ENCODE results near the gene DGAT2. TPM values are rescaled to one million over a fixed set of nuclear protein-coding genes. Genes with fewer than 3 reads are reported as not detected.
"Not testable (repeated sequence)": the region's sequence is repeated elsewhere in the genome, so short reads cannot be mapped to it uniquely, and the experiment has no call there.

DGAT2 gene
- total RNA-seq, 4 donors from 2014 or later, result 69.8 to 338 (median 184) TPM

GRCh38 chr11:75743711-75744563 lies 24.6 kb upstream of the DGAT2 start:
- Histone ChIP-seq H3K36me3 (no peaks in the 10 kb centered on the region), H3K4me1 (peaks cover 10% of the 10 kb centered on the region), H3K4me3 (no peak overlapping the region), H3K27ac (no peak overlapping the region), H3K27me3 (no peaks in the 10 kb centered on the region), H3K9me3 (no peaks in the 10 kb centered on the region)
- 33% methylated on average over 3 of the region's 9 CpGs for WGBS
- TF ChIP-seq CTCF (IDR thresholded peaks at IDR 0.05), result no peak
- TF ChIP-seq POLR2A (IDR thresholded peaks at IDR 0.05), result no peak
- TF ChIP-seq POLR2AphosphoS5 (IDR thresholded peaks at IDR 0.05), result no peak
- no peak for TF ChIP-seq EP300 (IDR thresholded peaks at IDR 0.05)
- no peak for DNase-seq (ENCODE audit: low spot score in 2 of 2)

- DNase-seq (ENCODE audit: low spot score in 2 of 2), result no peak
- H3K27ac ChIP-seq, result no peak overlapping the region
- 81% methylated on average over 5 of the region's 5 CpGs for WGBS
- peaks cover 10% of the 10 kb centered on the region for H3K4me1 ChIP-seq
- no peak for TF ChIP-seq POLR2A (IDR thresholded peaks at IDR 0.05)
- TF ChIP-seq EP300 (IDR thresholded peaks at IDR 0.05), result no peak
- TF ChIP-seq POLR2AphosphoS5 (IDR thresholded peaks at IDR 0.05), result no peak
- H3K27me3 ChIP-seq, result no peaks in the 10 kb centered on the region
- H3K36me3 ChIP-seq, result no peaks in the 10 kb centered on the region
- no peak overlapping the region for H3K4me3 ChIP-seq
- no peaks in the 10 kb centered on the region for H3K9me3 ChIP-seq
Measured at GRCh38 chr11:75745807-75746206, 22.8 kb upstream of the DGAT2 start.

- H3K36me3 ChIP-seq; H3K4me1 ChIP-seq; H3K9me3 ChIP-seq; H3K27me3 ChIP-seq; DNase-seq (ENCODE audit: low spot score in 2 of 2); H3K4me3 ChIP-seq; H3K27ac ChIP-seq: not testable (repeated sequence)
- 68% methylated on average over 20 of the region's 26 CpGs for WGBS
Measured at GRCh38 chr11:75748729-75749273, 19.8 kb upstream of the DGAT2 start.

GRCh38 chr11:75754933-75755332 lies 13.6 kb upstream of the DGAT2 start:
- H3K27me3 ChIP-seq; H3K4me3 ChIP-seq; H3K27ac ChIP-seq; DNase-seq (ENCODE audit: low spot score in 2 of 2); H3K9me3 ChIP-seq; H3K4me1 ChIP-seq; H3K36me3 ChIP-seq: not testable (repeated sequence)

- H3K36me3 ChIP-seq, result no peaks in the 10 kb centered on the region
- H3K27me3 ChIP-seq, result no peaks in the 10 kb centered on the region
- no peaks in the 10 kb centered on the region for H3K4me1 ChIP-seq
- 78% methylated on average over 2 of the region's 2 CpGs for WGBS
- H3K27ac ChIP-seq, result no peak overlapping the region
- no peak overlapping the region for H3K4me3 ChIP-seq
- no peaks in the 10 kb centered on the region for H3K9me3 ChIP-seq
- TF ChIP-seq CTCF (IDR thresholded peaks at IDR 0.05) (no peak), POLR2AphosphoS5 (IDR thresholded peaks at IDR 0.05) (no peak), EP300 (IDR thresholded peaks at IDR 0.05) (no peak), POLR2A (IDR thresholded peaks at IDR 0.05) (no peak)
- DNase-seq (ENCODE audit: low spot score in 2 of 2), result no peak
Measured at GRCh38 chr11:75757651-75758050, 10.9 kb upstream of the DGAT2 start.

- Histone ChIP-seq H3K36me3 (no peaks in the 10 kb centered on the region), H3K9me3 (no peaks in the 10 kb centered on the region), H3K27ac (no peak overlapping the region), H3K4me1 (no peaks in the 10 kb centered on the region), H3K27me3 (no peaks in the 10 kb centered on the region), H3K4me3 (no peak overlapping the region)
- TF ChIP-seq POLR2A (IDR thresholded peaks at IDR 0.05) (no peak), CTCF (IDR thresholded peaks at IDR 0.05) (no peak), EP300 (IDR thresholded peaks at IDR 0.05) (no peak), POLR2AphosphoS5 (IDR thresholded peaks at IDR 0.05) (no peak)
- 83% methylated on average over 4 of the region's 4 CpGs for WGBS
- DNase-seq (ENCODE audit: low spot score in 2 of 2), result no peak
Measured at GRCh38 chr11:75759832-75760231, 8.7 kb upstream of the DGAT2 start.

Data from suprapubic skin (tissue), 4 donors.